GM12874 (cell line): Measurements from ENCODE around the gene URB1.

Experiments
- TF ChIP-seq, protein P1 (sequence below): IDR thresholded peaks from 2 replicates; pipeline ENCODE4 v1.5.1; 2011; ENCODE audit warnings: low read depth, mild to moderate bottlenecking, control low read depth, low read length, moderate library complexity; ENCODE audit not compliant: insufficient read depth

The URB1 gene

DNA sequence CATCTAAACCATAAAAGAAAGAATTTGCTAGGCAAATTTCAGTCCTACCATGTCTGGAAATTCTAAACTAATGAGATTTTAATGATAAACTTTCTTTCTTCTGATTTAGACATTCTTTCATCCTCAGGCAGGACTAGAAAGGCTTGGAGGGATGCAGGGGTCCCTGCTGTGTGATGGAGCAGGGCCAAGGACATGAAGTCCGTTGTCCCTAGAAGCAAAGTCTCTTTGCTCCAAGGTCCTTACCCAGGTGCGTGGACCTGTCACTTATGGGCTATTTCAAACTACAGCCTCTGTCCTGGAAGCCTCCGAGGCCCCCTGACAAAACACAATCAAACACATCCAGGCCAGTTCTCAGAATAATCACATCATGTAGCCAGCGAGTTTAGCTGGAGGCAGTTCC is 26.6 kb downstream of the URB1 start:
- TF ChIP-seq, protein P1, sequence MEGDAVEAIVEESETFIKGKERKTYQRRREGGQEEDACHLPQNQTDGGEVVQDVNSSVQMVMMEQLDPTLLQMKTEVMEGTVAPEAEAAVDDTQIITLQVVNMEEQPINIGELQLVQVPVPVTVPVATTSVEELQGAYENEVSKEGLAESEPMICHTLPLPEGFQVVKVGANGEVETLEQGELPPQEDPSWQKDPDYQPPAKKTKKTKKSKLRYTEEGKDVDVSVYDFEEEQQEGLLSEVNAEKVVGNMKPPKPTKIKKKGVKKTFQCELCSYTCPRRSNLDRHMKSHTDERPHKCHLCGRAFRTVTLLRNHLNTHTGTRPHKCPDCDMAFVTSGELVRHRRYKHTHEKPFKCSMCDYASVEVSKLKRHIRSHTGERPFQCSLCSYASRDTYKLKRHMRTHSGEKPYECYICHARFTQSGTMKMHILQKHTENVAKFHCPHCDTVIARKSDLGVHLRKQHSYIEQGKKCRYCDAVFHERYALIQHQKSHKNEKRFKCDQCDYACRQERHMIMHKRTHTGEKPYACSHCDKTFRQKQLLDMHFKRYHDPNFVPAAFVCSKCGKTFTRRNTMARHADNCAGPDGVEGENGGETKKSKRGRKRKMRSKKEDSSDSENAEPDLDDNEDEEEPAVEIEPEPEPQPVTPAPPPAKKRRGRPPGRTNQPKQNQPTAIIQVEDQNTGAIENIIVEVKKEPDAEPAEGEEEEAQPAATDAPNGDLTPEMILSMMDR, result no peak

DNA sequence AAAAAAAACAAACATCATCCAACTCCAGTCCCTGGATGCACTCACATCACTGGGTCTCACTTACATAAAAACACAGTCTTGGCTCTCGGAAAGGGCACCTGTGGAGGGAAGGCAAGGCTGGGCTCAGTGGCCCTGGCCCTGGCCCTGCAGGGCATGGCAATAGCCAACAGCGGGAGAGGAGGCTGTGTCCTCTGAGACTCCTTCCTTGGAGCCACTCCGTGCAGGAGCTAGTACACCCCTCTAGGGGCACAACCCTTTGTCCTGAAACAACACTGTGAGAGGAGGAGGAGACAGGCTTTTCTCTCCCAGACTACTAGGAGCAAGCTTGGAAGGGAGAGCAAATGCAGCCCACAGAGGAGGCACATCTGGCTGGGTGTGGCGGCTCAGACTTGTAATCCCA is 28.0 kb downstream of the URB1 start:
- TF ChIP-seq, protein P1, result no peak

DNA sequence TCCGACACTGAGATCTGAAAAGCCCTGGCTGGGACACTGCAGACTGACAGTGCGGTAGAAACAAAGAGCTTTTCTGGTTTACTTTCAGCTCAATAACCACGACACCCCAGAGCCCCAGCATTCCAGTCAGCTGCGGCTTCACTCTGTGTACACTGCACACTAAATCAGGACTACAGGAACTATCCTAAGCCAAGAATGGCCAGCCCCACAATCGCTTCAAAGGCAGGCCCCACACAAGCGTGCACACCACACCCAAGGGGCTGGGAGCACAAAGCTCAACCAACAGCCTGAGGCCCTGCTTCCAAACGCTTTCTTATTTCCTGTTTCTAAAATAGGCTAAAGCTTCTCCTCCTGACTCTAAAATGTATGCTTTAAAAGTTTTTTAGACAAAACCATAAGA is 28.4 kb downstream of the URB1 start:
- TF ChIP-seq, protein P1, result no peak

DNA sequence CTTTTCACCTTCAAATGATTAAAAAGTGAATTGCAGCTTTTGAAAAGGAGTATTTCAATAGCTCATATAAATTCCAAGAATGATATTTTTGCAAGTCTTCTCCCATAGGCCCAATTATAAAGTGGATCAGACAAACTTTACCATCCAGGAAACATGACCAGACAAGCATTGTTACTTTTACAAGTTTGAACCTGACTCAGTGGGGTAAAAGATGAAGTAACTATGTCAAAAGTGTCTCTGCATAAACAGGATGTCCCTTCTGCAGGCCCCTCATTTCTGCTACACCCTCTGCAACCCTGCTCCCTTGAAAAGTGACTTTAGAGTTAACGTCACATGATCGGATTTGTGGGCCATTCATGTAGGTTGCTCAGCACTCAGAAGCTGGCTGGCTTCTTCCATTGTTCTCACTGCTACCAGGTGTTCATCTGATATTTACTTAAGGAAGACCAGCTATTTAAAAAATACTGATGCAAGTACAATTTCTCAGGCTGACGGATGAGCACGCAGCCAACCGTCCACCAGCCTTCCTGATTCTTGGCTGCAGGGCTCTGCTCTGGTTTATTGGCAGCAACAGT is 32.3 kb downstream of the URB1 start:
- TF ChIP-seq, protein P1, result no peak

DNA sequence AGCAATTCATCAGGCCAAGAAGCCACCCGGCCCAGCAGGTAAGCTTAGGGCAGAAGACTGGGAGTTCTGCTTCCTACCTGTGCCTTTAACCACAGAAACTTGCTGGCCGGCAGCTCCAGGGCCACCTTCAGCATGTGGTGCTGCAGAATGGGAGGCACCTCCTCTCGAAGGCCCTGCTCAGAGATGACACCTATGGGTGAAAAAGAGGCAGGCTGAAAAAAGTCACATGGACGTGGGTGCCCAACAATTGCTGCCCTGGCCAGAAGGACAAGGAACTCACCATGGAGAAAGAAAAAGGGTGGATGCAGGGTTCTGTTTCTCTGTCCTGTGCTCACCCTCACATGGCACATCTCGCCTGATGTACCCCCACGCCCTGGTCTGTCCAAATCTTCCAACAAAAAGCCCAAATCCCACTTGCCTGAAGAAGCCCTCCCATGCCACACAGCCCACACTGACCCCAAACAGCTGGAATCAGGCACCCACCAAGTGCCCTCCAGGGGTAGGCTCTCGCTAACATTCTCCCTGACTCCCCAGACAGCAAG is 33.0 kb downstream of the URB1 start:
- TF ChIP-seq, protein P1, result no peak

DNA sequence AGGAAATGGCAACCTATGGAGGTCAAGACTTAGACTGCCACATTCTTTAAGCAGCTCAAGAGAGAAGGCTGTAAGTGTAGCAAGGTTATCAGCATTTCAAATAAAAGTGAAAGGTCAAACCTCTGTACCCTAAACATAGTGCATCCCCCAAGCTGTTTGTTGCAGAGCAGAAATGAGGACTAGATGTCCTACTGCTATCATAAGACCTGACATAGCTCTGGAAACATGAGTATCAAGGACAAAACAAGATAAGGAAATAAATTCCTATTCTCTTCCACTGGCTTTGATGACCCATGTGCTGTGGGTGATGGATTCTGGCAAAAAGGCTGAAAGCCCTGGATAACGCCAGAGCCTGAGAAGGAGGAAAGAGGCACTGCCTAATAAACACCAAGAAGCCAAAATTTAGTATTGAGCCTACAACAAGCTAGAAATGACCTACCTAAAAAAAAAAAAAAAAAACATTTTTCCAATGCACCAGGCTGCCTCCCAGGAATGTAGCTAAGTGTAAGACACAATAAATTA is 35.9 kb downstream of the URB1 start:
- TF ChIP-seq, protein P1, result no peak

DNA sequence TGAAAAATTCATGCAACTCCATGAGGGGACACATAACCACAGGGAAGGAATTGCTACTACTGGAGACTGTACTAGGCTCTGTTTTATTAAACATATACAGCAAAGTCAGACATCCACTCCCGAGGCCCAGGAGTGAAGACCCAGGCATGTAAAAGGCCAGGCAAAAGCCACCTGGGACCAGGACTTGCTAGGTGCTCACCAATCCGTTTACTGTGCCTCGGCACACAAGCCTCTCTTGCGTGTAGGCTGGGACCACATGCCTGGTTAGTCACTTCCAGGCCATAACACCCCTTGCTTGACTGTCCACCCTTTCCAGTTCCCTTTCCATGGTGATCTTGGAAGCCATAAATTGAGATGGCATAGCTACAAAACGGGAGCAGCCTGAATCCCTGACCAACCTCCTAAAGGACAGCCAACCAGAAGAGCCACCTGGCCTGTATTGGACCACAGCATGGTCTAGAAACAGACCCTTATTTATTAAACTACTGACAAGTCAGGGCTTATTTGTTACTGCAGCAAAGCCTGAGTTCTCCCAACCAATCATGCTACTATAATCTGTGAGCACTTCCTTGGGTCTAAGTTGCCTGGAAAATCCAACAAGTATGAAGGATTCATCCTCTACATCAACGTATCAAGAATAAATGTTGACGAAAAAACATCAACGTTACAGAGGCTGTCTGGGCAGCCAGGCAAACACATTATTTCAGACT is 39.7 kb downstream of the URB1 start:
- TF ChIP-seq, protein P1, result no peak
